ENCODE measurements around the gene PRKCE.

PRKCE gene

DNA sequence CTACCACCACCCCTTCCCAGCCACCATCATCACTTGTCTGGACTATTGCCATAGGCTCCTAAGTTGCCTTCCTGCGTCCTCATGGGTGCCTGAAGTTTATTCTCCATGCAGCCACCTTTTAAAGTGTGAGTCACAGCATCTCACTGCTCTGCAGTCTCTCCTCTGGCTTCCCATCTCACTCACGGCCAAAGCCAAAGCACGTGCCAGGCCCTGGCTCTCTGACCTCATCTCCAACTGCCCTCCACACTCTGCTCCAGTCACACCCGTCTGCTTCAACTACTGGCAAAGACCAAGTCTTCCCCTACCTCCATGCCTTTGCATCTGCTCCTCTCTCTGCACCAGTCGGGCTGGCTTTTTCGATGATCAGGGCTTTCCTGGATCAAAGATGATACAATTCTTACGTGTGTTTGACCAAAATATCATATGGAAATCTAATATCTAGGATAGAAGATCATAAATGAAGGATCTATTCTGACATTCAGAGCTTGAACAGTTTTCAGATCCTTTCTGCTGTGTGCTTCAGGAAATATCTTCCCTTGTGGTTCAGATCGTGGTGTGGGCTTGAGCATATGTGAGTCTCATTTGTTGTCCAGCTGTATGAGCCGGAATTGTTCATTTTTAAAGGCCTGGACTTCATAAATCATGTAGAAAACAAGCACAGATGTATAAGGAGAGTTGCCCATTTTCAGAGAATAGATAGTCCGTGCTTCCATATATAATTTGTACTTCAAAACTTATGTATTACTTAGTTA lies 175.6 kb downstream of the PRKCE start:
- in situ Hi-C loops (cut with MboI; ENCODE audit: low sequenced_read_pairs), result no loop called here

DNA sequence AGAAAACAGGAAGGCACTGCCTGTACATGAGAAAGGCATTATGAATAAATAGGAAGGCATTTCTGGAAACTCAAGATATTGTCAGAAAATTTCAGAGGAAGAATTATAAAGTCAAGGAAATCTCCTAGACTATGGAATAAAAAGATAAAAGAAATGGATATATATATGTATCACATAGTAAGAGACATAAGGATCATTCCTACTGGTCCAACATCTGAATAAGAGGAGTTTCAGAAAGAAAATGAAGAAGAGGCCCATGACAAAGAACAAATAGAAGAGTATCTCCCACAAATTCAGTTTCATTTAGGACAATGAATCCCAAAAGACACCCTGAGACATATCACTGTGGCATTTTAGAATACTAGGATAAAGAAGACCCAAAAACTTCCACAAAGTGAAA lies 178.8 kb downstream of the PRKCE start:
- in situ Hi-C loops (cut with MboI; ENCODE audit: low sequenced_read_pairs), result no loop called here

DNA sequence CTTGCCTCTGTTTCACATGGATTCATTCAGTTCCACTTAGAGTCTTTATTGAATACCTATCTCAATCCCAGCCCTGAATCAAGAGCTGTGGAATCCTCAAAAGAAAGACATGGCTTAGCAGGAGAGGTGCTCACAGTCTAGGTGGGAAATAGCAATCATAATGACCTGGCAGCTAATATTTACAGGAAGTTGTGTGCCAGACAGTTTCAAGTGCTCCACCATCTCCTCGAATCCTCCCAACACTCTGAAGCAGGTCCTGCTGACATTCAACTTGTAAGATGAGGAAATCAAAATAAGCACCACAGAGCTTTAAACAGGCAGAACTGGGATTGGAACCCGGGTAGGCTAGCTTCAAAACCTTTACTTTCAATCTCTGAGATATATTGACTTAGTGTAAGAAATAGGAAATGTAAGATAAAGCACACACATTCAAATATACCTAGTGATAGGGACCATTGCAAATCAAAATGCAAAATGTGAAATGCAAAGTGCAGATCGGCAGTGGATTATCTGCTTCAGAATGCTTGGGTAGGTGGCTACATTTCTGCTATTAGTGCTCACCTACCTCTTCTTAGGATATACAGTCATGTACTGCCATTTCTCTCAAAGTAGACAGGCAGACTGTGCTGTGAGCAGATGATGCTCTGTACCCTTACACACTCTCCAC lies 182.0 kb downstream of the PRKCE start:
- in situ Hi-C loops (cut with MboI; ENCODE audit: low sequenced_read_pairs), result no loop called here

DNA sequence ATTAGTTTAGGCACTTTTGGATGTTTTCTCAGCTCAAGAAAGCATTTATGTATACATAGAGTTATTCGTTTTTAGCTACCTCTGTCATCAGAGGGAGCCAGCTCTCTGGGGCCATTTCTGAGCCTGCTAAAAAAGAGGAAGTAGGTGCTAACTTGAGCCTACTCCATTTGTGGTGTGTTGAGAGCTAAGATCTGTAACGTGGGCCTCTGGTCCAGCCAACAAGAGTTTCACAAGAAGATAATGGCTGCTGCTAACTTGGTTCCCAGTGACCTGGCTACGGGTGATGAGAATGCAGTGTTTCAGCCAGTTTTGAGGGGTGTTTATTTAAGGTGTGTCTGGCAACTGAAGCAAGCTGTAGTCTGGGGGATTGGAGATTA lies 182.5 kb downstream of the PRKCE start:
- in situ Hi-C loops (cut with MboI; ENCODE audit: low sequenced_read_pairs), result no loop called here

DNA sequence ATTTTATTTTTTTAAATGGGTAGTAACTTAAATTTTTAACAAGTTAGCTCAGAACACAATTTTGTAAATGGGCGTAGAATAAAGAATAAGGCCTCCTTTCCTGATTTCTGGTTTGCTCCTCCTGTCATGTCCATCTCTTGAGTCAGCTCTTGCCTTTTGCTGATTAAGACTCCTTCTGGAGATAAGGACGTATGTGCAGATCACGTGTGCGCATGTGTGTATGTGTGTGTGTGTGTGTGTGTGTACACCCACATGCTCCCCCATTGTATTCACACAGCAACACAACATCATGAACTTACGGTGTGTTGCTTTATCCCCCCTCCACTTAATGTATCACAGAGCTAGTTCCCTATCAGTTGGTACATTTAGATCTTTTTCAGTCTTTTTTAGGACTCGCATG lies 182.9 kb downstream of the PRKCE start:
- in situ Hi-C loops (cut with MboI; ENCODE audit: low sequenced_read_pairs), result no loop called here

DNA sequence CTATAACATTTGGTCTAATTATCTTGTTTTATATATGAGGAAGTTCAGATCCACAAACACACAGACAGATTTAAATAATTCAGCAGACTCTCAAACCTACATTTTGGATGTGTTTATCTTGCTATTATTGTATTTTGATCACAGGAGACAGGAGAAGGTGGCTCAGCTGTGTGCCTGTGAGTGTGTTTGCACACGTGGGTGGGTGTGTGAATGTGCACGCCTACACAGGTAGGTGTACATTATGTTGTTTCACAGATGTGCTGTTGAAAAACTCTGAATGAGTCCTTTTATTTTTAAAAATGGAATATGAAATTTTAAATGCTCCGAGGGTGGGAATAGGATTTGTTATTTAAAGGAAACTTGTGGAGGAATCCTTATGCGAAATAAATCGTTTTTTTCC lies 183.4 kb downstream of the PRKCE start:
- in situ Hi-C loops (cut with MboI; ENCODE audit: low sequenced_read_pairs), result no loop called here

DNA sequence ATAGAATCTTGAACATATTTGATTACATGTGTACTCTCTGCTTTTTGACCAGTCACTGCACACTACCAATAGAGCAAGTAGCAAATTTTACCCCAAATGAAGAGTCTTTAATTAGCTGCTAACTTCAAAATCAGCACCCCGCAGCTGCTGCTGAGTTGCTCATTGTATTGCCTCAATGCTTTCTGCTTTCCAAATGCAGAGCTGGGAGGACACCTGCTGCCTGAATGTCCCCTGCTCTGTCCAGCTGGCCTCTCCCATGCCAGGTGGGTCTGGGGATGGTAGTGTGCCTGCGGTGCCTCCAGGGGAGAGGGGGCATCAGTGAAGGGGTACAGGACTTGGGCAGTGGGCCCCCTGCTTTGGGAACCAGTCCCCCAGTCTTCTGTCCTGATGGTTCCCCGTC lies 184.8 kb downstream of the PRKCE start:
- in situ Hi-C loops (cut with MboI; ENCODE audit: low sequenced_read_pairs), result no loop called here

DNA sequence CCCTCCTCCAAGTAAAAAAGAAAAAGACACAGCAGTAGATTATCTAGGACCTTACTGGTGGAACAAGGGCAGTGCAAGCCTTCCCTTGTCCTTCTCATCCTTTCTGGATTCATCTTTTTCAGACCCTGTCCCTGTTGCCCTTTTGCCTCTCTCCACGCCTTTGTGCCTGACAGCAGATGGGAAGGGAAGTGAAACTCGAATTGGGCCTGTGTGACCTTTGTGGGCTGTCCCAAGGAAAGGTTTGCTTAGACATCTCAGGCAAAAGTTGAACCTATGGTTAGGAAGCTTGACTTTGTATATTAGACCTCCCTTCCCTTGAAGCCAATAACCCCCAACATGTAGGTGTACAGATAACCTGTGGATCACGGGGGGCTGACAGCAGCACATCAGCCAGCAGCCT lies 185.3 kb downstream of the PRKCE start:
- in situ Hi-C loops (cut with MboI; ENCODE audit: low sequenced_read_pairs), result no loop called here

DNA sequence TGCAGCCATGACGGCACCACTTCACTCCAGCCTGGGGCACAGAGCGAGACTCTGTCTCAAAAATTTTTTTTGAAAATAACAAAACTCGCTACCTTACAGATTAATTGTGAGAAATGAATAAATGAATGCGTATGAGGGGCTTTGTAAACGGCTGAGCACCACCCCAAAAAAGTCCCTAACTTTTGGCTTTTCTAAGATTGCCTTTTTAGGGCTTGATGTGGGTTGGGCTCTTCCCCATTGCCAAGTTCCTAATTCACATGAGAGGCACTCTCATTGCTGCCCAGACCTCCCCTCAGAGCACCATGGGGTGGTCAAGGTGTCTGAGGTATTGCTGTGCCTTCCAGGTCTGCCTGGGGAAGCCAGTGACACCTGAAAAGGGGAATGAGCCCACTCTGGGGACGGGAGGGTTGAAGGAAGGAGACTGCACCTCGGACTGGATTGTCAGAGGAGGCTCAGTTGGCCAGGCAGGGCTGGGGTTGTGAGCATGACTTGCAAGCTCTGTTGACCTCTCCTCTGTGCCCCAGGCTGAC lies 186.4 kb downstream of the PRKCE start:
- in situ Hi-C loops (cut with MboI; ENCODE audit: low sequenced_read_pairs), result no loop called here

DNA sequence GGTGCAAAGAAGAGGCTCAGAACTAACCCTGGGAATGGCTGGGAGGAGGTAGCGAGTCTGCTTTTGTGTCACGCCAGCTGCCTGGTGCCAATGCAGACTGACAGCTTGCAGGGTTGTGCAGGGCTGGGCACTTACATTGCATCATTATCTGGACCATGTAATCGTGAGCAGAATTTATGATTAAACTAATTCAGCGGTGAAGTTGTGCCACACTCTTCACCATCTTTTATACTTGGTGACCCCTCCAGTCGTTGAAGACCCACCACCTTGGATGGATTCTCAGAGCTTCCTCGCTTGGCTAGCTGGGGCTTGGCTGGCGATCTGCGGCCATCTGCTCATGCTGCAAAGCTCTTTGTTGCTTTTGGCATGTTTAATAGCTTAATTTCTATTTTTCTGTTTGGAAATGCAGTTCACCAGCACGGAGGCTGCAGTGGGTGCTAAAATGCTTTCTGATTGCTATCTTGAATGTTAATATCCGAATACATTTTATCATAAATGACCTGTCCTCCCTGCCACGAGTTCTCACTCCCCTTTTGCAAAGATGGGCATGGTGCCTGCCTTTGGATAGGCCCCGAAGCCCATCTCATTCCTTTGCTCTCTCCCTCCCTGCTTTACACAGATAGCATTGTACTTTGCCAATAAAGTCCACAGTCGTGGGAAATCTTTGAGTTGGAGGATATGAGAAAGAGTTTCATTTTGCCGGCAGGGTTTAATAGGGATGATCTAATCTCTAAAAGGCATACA lies 188.2 kb downstream of the PRKCE start:
- in situ Hi-C loops (cut with MboI; ENCODE audit: low sequenced_read_pairs), result no loop called here

DNA sequence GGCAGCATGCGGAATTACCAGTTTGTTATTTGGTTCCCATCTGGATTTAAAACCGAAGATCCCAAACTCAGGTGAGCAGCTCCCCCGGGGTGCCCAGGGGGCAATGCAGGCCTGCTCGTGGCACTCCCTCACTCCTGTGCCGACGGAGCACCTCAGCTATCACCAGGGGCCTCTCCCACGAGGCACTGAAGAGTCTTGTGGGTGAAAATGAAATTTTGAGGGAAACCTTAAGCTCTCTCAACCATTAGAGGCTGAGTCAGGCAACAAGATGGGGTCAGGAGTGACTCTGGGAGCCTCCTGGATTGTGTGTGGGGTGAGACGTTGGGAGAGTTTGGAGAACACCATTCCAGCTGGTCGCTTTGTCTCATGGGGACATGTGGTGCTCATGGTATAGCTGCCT lies 189.0 kb downstream of the PRKCE start:
- in situ Hi-C loops (cut with MboI; ENCODE audit: low sequenced_read_pairs), result no loop called here

DNA sequence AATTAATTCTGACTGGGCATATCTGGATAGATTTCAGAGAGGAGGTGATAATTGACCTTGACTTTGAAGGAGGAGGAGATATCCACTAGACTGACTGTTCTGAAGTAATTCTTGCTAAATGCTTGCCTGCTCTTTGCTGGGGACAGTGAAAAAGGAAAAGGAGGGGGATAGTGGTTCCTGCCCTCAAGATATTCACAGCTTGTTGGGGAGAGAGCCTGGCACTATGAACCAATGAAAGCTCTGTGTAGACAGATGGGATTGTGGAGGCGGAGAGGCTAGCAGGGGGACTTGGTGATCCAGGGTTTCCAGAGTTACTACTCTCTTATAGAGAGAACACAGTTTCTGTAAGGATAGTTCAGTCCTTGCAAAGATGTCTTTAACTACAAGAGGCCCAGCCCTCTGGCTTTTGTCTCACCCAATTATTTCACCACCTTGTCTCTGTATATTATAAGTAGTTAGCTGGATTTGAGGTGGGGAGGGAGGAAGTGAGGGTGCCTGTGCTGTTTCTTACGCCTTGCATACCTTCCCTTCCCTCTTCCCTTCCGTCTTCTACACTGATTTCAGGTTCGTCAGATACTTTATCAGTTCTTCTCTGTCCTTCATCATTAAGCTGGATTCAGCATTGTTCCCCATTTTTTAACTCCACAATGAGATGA lies 190.4 kb downstream of the PRKCE start:
- in situ Hi-C loops (cut with MboI; ENCODE audit: low sequenced_read_pairs), result no loop called here

DNA sequence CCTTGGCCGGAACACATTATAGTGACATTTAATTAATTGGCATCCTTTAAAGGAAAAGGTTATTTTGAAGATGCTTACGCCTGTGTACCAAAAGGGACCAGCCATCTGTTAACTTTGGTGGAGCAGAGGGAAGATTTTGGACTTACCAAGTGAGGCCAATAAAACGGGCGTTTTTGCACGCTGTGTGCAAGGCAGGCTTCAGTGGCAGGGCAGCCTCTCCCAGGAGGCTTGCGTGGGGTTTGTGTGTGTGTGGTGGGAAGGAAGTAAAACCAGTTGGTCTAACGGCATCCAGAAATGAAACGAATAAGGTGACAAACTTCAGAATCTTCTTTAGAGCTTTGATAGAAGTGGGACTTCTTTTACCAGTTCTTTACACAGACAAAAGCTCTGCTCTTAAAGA lies 191.7 kb downstream of the PRKCE start:
- in situ Hi-C loops (cut with MboI; ENCODE audit: low sequenced_read_pairs), result no loop called here

DNA sequence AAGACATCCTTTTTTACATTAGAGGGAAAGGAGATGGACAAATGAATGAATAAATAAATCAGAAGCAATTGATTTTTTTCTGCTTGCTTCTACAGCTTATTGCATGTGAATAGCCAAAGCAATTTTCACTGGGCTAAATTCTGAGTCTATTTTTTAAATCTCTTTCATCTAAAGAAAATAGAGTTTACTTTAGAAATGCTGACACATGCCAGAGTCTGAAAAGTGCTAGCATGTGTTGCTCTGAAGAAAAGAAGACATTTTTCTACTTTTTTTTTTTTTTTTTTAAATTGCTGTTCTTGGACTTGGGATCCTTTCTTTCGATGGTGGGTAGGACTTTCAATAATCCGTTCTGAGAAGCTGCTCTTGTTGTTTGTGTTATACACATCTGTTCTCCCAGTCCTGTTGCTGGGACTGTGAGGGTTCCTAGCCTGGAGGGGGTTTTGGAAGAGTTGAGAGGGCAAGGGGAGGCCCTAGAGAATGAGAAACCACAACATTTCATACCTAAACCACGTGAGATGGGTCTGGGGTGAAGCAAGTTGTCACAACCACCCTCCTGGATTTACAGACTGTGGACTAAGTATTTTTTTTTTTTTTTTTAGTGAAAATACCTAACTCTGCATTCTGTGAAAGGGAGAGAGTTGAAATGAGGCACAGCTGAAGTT lies 193.5 kb downstream of the PRKCE start:
- in situ Hi-C loops (cut with MboI; ENCODE audit: low sequenced_read_pairs), result no loop called here

DNA sequence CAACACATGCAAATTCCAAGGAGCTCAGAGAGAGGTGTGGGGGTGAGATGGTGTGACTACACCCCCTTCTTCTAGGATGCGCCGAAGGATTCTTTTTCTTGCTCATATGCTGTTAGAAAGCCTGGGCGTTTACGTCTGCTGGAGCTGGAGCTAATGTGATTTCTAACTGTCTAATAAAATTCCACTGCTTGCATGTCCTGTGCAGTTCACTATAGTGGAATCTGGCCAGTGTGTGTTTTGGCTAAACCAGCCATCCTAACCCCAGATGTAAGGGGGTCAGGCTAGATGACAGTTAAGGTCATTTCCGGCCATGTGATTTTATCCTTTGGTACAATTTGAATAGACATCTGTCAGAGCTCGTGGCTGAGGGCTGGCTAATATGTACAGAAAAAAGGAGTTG lies 194.1 kb downstream of the PRKCE start:
- in situ Hi-C loops (cut with MboI; ENCODE audit: low sequenced_read_pairs), result no loop called here

DNA sequence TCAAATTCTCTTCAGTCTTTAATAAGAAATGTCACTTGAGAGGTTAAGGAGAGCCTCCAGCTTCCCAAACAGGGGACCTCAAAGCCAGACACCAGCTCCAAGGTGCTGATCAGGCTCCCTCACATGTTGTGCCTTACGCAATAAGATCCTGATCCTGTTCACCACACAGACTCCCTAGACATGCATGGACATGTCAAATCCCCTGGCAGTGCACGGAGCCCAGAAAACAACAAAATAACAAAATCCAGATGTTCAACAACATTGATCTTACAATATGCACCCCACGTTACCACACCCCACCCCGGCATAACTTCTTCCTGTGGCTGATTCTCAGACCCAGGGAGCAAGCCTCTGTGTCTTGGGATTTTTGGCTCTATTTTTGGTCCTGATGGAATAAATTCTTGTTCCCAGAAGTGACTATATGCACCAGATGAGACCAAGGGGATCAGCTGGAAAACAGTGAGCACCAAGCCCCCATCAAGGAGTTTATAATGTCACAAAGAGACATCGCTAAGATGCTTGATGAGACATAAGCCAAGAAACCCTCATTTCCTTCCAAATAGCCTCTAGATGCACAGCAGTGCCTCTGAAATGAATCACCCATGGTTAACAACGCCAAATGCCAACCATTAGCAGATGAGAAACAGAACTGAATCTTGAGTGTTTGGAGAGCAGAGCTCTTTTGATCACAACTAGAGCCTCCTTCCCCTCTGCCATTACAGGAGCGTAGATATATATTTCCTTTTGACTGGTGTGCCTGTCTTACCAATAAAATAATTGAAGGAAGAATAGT lies 198.2 kb downstream of the PRKCE start:
- in situ Hi-C loops (cut with MboI; ENCODE audit: low sequenced_read_pairs), result no loop called here

DNA sequence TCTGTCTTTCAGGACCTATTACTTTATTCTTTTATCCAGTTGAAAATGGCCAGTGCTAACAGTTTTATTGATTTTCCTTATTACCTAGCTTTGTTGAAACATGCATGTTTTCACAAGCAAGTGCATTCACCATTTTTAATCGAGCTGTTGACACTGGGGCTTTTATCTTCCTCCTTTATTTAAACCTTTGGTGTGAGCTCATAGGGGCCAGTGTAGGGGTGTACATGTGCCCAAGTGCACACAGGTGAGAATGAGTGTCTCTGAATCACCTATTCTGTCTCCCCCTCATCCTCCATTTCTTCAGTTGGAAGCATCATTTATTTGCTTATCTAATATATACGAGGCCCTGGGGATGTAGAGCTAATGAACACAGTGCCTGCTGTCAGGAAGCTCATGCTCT lies 199.1 kb downstream of the PRKCE start:
- in situ Hi-C loops (cut with MboI; ENCODE audit: low sequenced_read_pairs), result no loop called here

DNA sequence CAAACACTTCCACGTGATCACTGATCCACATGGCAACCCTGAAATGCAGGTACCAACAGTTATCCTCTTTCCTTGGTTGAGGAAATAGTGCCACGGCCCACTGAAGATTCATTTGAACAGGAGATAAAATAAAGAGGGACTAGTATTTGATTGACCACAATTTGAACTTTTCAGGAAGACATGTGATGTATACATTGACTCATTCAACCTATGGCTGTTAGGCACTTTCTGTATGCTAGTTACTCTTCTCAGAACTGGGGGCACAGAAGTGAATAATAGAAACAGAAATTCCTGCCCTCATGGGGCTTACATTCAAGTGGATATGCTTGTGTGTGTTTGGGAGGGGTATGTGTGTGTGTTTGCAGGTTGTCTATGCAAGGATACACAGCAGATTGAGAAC lies 199.6 kb downstream of the PRKCE start:
- in situ Hi-C loops (cut with MboI; ENCODE audit: low sequenced_read_pairs), result no loop called here

DNA sequence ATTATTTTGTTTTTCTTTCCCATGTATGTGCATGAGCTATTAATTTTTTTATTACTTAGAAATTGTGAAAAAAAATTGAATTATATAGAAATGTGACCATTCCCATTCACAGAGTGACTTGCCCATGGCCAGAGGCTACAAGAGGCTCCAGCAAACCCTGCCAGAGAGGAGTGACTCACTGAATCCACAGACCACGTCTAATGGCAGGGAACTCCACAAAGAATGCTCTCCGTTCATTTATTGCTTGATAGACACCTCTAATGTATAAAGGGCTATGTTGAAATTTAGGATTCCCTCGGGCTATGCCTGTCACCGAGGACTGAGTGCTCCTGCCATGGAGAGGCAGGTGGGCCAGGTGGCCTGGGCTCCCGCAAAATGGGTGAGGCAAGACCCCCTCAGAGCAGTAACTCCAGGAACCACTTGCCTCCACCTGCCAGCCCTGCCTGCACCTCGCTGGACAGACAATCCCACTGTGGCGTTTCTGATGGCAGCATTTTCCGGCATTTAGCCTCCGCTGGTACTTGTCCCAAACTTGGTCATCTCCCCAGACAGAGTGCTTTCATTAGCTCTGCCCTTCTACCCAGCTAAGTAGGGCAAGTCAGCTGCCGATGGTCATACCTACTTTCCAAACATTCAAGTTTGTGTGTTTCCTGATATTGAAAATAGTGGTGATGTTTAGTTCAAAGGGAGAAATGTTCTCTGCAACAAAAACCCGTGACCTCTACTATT lies 200.3 kb downstream of the PRKCE start:
- in situ Hi-C loops (cut with MboI; ENCODE audit: low sequenced_read_pairs), result no loop called here

Data from HL-60/S4 (cell line).